Renal cortex interstitium (tissue), 11 donors: ENCODE measurements around the gene IGFBP5. TPM values are rescaled to one million over a fixed set of nuclear protein-coding genes. Genes with fewer than 3 reads are reported as not detected.

Experiments used
- DNase-seq, 11 donors: peaks; one replicate each; pipeline ENCODE4 v3.0.0-alpha.2; 2013; ENCODE audit warnings: low read depth in 9 of 11, low spot score in 4 of 11; ENCODE audit errors: extremely low read depth in 1 of 11
- polyA plus RNA-seq, 3 donors: library from polyadenylated mRNA; unstranded; fragments of 120-200 nt; gene quantifications; one replicate each; pipeline ENCODE4 v1.2.1, GENCODE V29; 2013; ENCODE audit not compliant: insufficient read length in 3 of 3

IGFBP5 gene
- polyA plus RNA-seq, 3 donors = 284 to 370 (median 337) TPM

DNA sequence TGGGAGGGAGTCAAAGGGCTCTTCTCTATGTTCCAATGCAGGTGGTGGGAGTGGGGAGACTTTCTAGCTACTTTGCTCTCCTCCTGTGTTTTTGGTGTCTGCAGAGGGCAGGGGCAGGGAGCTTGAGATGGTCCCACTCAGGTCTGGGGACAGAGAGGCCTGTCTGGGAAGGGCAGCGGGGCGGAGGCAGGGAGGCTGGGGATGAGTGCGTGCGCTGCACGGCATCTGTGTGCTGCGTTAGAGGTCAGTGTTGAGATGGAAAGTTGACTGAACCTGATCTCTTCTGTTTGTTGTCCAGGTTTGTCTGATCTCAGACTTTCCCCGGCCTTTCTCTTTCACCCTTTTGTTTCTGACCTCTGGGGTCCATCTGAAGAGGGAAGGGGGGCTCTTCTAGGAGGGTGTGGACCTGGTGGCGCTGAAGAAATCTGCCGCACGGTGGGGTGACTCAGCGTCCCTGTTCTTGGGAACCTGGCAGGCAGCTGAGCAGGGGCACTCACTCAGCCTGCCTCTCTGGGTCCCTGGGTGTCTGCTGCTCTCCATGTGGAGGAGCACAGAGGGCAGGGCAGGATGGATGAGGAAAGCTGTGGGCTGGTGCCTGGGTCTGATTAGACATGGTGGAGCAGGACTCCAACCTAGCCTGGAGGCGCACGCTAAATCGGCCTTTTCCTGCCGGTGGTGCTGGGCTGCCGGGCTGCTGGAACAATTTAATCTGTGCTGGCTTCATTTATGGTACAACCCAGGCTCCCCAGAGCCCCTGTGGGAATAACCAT is 38.1 kb downstream of the IGFBP5 start:
- DNase-seq = no peak

DNA sequence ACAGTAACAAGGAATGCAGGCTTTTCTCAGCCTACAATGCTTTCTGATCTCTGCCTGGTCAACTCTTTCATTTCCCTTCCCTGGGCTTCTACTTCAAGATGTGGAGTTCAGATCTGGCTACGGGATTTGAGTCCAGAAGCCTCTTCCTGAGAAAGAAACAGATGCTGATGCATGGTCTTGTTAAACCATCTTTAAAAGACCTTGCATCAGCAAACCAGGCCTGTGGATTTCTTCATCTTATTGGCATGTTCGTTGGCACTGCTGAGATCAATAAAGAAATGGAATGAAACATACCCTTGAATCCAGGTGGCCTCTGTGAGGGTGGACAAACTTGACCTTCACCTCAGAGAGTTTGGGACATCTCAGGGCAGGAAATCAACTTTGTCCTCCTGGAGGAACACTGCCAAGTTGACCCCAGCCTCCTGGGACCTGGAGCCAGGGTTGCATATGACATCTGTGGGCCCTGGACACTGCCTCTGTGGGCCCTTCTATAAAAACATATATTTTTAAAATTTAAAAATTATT is 40.8 kb downstream of the IGFBP5 start:
- no peak for DNase-seq

DNA sequence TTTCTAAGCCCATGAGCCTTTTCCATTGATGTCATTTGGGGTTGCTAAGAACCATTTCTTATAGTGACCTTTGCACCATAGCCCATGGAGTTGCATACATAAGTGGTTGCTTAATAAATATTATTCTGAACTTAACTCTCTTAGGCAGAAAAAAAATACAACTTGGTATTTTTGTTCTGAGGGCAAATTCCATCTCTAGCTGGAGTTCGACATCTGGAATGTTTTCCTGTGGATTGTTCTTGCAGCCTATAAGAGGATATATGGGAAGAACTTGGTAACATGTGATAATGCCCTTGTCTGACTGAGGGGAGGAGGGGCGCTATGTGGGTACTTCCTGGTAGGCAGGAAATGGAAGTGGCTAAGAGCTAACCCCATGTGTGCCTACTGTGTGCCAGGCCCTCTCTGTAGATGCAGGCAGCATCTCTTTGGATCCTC is 41.4 kb downstream of the IGFBP5 start:
- no peak for DNase-seq

DNA sequence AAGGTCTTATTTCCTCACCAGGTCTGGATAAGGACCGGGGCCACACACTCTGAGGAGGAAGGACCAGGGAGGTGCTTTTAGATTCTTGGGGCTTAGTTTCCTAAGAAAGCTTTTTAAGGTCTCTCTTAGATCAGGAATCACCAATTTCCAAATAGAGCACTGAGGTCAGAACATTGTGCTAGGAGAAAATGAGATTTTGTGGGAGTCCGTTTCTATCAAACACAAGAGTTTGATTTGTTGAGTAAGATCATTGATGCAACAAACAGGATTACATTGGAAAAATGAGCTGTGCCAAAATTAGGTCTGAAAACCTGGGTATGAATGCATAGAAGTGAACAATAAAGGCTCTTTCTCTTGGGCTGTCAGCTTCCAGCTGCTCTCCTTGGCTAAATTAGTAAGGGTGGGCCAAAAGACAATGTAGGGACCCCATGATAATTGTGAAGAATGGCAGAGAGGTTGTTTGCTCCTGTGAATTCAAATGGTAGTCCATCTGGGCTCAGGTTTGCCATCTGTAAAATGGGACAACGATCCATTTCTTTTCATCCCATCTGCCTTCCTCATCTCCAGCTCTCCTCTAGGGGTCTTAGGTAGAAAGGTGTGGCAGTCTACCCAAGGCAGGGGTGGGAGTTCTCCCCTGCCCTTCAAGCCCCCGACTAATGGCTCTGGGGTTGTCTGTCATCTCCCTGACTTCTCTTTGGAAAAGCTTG is 42.1 kb downstream of the IGFBP5 start:
- DNase-seq = no peak

DNA sequence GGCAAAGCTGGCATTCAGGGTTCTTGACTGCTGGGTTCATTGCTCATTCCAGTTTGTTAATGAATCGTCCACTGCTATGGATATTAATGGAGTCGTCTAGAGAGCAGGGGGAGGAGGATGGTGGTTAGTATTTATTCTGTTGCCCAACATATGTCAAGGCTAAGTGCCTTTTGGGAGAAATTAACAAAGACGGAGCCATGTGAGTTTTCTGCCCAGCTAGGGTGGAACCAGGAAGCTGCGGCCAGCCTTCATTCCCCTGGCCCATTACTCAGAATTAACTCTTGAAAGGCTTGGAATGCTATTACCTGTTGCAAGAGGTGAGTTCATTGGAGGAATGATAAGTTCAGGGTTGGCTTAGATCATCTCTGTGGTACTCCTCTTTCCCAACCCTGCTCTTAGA is 42.8 kb downstream of the IGFBP5 start:
- DNase-seq = no peak

DNA sequence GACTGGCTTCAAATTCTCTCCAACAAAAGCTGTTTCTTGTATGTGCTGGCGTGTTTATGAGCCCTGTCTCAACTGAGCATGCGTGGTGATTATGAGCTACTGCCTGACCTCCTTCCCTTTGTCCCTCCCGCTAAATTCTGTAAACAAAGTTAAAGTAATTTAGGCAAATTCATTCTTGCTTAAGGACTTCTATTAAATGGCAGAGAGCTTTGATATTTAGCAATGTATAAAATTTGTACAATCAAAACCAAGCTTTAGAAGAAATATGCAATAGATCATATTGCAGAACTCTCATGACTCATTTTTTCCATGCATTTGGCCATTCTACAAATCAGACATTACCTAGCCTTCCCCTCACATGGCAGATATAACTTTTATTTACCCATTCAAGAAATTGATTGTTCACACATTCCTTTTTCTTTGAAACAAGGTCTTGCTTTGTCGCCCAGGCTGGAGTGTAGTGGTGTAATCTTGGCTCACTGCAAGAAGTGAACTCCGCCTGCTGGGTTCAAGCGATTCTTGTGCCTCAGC is 43.9 kb downstream of the IGFBP5 start:
- no peak for DNase-seq

DNA sequence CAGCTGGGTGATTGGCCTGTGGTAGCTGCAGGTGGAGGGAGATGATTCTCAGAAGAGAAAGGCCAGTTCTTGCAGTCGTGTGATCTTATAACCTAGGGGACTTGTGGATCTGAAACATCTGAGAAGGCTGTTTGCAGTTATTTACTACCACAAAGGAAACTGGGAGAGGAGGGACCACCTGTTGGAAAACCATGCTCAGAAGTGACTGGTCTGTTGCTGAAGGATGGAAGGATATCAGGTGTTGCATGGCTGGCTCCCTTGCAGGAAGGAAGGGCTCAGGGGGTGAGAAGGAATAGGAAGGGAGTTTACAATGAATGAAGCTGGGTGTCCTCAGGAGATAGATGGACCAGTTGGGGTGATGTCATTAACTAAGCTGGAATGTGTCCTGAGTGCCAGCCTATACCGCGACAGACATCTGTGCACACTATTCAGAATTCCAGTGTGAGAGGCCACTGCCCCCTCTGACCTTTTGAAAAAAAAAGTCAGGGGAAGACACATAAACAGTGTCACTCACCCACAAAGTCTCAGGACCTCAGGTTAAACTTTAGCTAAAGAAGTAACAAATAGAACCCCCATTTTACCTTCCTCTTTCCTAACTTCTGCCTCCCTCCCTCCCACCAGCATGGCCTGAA is 44.6 kb downstream of the IGFBP5 start:
- no peak for DNase-seq

DNA sequence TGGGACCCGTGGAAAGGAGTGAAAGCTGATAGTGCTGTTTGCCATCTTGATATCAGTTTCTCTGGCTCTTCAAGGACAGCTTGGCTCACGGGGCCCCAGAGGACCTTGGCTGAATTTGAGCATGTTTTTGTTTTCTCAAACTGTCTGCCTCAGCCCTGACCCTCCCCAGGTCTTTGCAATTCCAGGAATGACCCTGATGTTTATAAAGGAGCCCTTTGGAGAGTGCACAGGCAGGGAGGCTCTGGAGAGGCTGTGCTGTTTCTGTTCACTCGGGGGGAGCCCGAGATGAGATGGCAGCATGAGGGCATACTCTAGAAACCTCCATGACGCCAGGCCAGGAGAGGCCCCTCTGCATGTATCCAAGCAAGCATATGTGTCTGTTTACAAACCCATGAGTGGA is 45.8 kb downstream of the IGFBP5 start:
- no peak for DNase-seq

DNA sequence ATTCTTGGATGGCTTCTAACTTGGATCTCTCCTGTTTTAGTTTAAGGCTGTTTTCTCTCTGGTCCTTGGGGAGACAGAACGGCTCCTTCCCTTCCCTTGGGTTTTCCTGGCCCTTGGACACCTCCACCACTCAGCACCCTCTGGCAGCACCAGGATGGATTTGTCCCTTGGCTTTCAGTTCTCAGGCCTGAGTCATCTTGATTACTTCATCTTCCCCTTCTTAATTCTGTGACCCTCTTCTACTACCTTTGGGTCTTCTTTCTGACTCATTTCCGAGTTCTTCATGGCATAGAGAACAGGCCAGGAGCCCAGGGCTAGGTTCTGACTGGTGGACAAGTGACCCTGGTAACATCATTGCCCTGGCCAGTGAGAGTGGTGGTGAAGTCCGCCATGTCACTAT is 47.2 kb downstream of the IGFBP5 start:
- DNase-seq = no peak

DNA sequence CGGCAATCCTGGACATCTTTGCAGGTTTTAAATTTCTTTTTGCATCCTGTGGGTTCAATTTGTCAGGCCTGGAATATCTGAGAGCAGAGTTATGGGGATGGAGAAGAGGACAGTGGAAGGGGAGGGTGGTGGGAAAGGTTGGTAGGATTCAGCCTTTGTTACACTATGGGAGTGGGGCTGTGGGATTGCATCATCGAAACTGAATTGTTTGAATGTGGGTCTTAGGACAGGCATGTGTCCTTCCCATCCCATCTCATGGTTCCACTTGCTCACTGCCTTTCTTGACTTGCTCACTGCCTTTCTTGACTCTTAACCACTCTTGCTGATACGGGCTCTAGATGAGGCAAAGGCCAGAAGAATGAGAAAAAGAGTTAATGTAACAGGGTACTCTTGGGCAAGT is 49.2 kb downstream of the IGFBP5 start:
- DNase-seq = no peak

DNA sequence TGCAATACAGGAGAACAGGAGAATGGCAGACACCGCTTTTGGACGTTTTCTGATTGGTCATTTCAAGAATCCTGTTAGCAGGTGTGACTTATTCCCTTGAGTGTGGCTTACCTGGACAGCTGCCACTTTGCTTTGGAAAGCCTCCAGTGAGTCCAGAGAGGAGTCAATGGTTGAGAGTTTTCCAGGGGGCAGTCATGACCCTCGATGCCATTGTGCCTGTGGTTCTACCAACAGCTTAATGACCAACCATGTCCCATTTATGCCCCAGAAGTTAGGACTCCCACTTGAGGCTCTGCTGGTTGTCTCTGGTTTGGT is 49.8 kb downstream of the IGFBP5 start:
- DNase-seq = no peak

DNA sequence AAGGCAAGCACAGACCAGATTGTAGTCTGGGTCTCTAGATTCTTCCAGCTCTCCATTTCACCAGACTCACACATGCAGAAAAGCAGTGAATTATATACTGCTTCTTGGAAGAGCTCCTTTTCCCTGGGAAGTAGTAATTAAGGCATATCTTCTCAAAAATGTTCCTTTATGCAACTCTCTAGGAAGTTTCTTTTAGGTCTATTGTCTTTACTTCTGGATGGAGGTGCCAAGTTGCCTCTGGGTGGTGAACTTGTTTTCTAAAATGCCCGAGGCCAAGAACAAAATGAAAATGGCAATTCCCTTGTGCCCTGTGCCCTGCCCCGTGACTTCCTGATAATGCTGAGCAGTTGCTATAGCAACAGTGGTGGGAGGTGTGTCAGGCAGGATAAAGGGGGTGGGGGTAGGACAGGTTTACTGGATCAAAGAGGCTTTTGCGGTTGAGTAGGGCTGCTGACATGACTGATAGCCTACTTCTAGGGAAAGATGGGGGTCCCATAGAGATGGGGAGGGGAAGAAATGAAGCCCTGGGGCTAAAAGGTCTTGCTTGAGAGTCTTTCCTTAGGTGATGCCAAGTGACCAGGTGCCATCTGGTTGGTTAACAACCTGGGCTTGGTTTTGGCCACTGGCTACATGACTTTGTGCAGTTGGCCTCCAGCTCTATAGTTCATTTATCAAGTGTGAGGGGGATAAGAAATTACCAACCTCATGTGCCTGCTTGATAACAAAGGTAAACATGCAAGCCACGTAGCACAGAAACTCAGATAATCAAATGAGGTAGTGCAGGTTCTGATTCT is 50.3 kb downstream of the IGFBP5 start:
- DNase-seq = no peak

DNA sequence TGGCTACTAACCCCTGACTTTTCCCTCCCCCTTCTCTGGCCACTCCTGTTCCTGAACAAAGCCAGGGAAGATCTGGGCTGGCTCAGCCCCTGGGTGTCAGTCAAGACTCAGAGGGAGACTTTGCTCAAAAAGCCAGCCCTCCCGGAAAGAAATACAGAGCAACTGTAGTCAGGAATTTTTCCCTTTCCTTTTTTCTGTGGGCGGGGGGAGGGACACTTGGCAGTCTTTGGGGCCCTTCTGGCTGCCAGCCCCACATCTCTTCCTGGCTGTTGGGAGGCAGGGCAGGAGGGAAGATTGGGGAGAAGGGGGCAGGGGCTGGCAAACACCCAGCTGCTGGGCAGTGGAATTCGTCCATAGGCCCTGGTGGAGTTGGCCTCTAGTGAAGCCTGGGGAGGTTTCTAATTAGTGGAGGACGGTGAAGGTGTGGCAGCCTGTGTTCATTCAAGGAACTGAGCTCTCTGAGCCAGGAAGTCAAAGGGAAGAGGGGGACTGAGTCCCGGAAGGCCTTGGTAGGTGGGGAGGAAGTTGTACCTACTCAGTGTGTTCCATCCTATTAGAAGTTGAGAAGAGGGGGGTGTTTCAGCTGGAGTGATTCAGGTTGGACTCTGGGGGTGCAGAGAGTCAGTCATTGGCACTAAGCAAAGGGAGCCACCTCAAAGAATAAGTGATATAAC is 51.2 kb downstream of the IGFBP5 start:
- no peak for DNase-seq

DNA sequence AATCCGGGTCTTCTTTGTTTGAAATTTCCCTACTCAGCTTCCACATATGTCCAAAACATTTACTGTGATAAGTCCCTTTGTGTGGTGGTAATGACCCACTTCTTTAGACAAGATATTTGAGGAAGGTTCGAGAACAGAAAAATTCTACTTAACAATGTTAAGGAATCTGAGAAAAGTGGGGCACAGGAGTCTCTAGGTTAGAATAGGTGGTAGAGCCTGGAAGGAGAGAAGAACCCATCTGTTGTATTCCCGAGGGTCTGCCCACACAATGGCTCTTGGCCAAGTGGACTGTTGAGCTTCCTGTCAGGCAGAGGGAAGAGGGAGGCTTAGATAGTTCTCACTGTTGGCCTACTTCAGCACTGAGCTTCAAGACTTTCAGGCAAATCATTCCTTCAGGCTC is 57.9 kb downstream of the IGFBP5 start:
- DNase-seq = no peak

DNA sequence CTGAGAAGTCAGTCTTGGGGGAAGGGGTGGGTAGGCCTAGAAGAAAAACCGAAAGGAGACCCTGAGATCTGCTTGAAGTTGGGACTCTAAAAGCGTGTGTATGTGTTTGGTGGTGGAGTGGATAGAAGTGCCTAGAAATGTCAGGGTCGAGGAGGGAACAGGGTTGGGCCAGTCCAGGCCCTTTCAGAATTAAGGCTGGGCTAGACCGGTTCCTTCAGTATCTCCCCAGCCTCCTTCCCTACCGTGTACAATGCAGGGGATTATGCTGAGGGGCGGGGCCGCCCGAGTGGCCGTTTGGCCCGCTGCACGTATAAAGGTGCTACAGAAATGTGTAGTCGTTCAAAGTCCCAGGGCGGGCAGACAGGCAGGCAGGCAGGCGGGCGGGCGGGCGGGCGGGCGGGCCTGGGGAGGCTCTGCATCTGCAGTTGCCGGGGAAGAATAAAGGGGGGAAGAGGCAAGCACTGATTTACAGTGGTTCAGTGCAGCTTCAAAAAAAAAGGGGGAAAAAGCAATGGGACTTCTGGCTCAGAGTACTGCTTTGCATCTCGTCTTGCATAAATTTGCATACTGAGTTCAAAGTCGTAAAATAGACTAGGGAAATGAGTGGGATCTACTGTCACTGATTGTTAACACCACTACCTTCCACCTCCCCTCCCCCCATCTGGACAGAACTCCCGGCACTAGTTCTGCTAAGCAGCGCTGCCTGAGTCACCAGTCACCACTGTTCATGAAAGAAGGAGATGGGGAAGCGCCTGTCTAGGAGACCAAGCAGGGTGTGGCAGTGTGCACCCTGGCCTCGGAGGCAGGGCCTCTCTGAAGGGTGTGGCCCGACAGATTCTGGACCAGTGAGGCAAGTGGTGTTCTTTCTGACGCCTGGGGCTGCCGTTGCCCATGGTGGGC is 58.5 kb downstream of the IGFBP5 start:
- no peak for DNase-seq

DNA sequence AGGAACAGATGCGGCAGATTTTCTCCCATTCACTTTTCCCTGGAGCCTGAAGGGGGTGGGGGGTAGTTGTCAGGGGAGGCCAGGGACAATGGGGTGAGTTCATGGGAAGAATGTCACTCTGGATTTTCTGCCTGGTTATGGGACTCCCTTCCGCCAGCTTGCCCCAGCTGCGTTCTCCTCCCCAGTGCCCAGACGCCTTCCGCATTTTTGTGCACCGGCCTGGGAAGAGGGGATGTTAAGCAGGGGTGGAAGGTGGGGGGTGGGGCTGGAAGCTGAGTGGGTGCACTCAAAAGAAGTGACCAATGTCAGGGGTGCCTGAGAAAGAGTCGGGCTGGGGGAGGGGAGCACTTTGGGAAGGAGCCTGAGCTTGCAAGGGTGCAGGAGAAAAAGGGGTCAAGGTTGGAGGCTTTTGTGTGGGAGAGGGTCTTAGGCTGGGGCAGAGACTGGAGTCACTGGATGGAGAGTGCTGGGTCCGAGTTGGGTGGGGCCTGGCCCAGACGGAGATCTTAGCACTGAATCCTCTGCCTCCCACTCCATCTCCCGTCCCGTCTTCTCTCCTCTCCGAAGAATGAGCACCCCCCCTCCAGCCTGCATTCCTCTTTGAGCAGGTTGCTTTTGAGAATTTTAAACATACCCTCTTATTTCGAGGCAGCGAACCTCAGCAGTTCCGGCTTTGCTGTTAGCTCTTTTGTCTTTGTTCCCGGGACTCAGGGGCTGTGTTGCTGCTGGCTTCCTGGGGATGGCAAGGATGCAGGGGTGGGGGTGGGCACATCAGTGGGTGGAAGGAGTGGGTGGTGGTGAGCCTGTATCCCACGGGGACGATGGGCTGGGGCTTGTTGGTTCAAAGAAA is 59.4 kb downstream of the IGFBP5 start:
- DNase-seq = no peak

DNA sequence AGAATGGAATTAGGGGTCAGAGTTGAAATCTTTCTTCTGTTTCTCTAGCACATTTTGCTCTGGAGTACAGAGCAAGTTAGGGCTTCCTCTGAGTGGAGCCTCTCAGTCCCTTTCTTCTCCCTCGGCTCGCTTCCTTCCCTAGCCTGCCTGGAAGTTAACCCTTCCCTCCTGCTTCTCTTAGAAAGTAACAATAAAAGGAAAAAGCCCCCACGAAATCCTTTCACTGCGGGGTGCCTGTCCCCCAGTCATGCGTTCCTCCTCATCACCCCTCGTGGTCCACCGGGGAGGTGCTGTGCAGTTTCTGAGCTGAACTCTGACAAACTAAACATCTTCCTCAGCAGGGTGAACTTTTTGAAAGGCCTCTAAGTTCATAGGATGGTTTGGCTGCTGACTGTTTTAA is 60.2 kb downstream of the IGFBP5 start:
- no peak for DNase-seq
